ENCODE measurements around the gene RPL27A.

The RPL27A gene

GRCh38 chr11:8719211-8719649 lies 36.6 kb downstream of the RPL27A start:
- peaks cover 50% of the 10 kb centered on the region for H3K4me1 ChIP-seq (ENCODE audit: control insufficient read depth, insufficient read depth, low read length)
- peaks cover 30% of the 10 kb centered on the region for H3K36me3 ChIP-seq (ENCODE audit: control insufficient read depth, insufficient read depth, low read length)
- 77 to 88% methylated on average over 4 of the region's 4 CpGs for WGBS, 2 experiments
- no peaks in the 10 kb centered on the region for H3K9me3 ChIP-seq (ENCODE audit: control insufficient read depth, low read length)
- no peak overlapping the region for H3K27ac ChIP-seq (ENCODE audit: insufficient read depth, low read depth, low read length, poor library complexity, severe bottlenecking)
- no peaks in the 10 kb centered on the region for H3K27me3 ChIP-seq (ENCODE audit: control insufficient read depth, insufficient read depth, low read length, poor library complexity, severe bottlenecking)
- H3K4me3 ChIP-seq (ENCODE audit: insufficient read depth, low read depth, low read length) = no peak overlapping the region

GRCh38 chr11:8719721-8720120 lies 37.1 kb downstream of the RPL27A start:
- H3K27ac ChIP-seq (ENCODE audit: insufficient read depth, low read depth, low read length, poor library complexity, severe bottlenecking) = no peak overlapping the region
- peaks cover 55% of the 10 kb centered on the region for H3K4me1 ChIP-seq (ENCODE audit: control insufficient read depth, insufficient read depth, low read length)
- H3K36me3 ChIP-seq (ENCODE audit: control insufficient read depth, insufficient read depth, low read length) = peaks cover 25% of the 10 kb centered on the region
- 93 to 94% methylated on average over 3 of the region's 3 CpGs for WGBS, 2 experiments
- H3K9me3 ChIP-seq (ENCODE audit: control insufficient read depth, low read length) = no peaks in the 10 kb centered on the region
- H3K4me3 ChIP-seq (ENCODE audit: insufficient read depth, low read depth, low read length) = no peak overlapping the region
- H3K27me3 ChIP-seq (ENCODE audit: control insufficient read depth, insufficient read depth, low read length, poor library complexity, severe bottlenecking) = no peaks in the 10 kb centered on the region

DNA sequence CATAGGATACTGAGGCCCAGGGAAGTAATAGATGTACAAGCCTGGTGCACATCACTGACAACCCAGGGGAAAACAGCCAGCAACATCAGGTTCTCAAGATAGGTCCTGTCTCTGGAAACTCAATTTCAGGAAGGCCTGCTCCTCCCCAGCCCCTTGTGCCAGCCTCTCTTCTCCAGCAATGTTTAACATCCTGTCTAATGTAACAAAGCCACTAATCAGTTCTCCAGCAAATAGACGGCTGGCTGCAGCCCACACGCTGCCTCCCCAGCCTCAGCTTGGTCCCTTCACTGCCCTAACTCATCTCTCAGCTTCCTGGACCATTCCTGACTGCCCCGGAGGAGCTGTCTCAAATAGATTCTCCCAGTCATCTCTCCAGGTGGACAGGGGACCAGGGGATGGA lies 37.8 kb downstream of the RPL27A start:
- peak overlapping the region; percentile 22 for H3K27ac ChIP-seq (ENCODE audit: insufficient read depth, low read depth, low read length, poor library complexity, severe bottlenecking)
- peaks cover 20% of the 10 kb centered on the region for H3K36me3 ChIP-seq (ENCODE audit: control insufficient read depth, insufficient read depth, low read length)
- no peaks in the 10 kb centered on the region for H3K9me3 ChIP-seq (ENCODE audit: control insufficient read depth, low read length)
- H3K4me1 ChIP-seq (ENCODE audit: control insufficient read depth, insufficient read depth, low read length) = peaks cover 57% of the 10 kb centered on the region
- no peak overlapping the region for H3K4me3 ChIP-seq (ENCODE audit: insufficient read depth, low read depth, low read length)
- H3K27me3 ChIP-seq (ENCODE audit: control insufficient read depth, insufficient read depth, low read length, poor library complexity, severe bottlenecking) = no peaks in the 10 kb centered on the region
- WGBS, 2 experiments = 88 to 90% methylated on average over 3 of the region's 3 CpGs

GRCh38 chr11:8720868-8721608 lies 38.4 kb downstream of the RPL27A start:
- peaks cover 57% of the 10 kb centered on the region for H3K4me1 ChIP-seq (ENCODE audit: control insufficient read depth, insufficient read depth, low read length)
- peaks cover 16% of the 10 kb centered on the region for H3K36me3 ChIP-seq (ENCODE audit: control insufficient read depth, insufficient read depth, low read length)
- 75 to 86% methylated on average over 4 to 5 of the region's 5 CpGs for WGBS, 2 experiments
- H3K9me3 ChIP-seq (ENCODE audit: control insufficient read depth, low read length) = no peaks in the 10 kb centered on the region
- H3K27ac ChIP-seq (ENCODE audit: insufficient read depth, low read depth, low read length, poor library complexity, severe bottlenecking) = peak overlapping the region; percentile 22
- H3K27me3 ChIP-seq (ENCODE audit: control insufficient read depth, insufficient read depth, low read length, poor library complexity, severe bottlenecking) = no peaks in the 10 kb centered on the region
- H3K4me3 ChIP-seq (ENCODE audit: insufficient read depth, low read depth, low read length) = no peak overlapping the region

DNA sequence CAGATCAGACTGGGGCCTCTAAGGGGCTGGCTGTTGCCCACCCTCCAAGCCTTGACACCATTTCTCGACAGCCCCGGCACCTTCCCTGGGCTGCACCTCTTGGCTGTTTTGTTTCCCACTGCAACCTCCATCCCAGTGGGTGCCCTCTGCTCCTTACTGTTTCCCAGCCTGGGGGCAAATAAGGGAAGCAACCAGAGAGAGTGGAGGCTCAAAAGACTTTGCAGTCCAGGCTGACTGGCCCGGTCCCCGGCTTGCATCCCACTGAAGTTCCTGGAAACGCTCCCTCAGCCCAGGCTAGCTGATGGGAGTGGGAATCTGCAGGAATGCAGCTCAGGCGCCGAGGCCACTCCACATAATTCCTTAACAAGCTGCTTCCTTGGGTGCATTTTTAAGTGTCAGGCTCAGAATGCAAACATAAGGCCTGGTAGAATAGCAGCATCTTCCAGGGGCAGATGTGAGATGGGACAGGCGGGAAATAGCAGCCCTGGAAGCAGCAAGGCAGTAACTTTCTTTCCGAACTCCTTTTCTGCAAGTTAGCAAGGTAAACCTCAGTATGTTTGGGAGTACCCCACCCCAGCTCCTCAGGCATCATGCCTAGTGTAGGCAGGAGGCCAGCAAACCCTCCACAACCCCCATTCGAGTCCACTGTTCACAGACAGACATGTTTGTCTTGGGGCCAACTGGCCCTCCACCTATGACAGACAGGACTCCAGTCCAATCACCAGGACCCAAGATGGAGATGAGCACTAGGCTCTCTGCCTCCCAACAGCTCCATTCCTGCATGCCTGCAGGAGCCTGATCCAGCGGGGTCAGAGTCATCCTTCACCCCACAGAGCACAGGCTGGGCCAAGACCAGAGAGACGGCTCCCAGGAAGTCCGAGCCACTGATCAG lies 39.3 kb downstream of the RPL27A start:
- no peaks in the 10 kb centered on the region for H3K27me3 ChIP-seq (ENCODE audit: control insufficient read depth, insufficient read depth, low read length, poor library complexity, severe bottlenecking)
- H3K9me3 ChIP-seq (ENCODE audit: control insufficient read depth, low read length) = no peaks in the 10 kb centered on the region
- peaks cover 15% of the 10 kb centered on the region for H3K36me3 ChIP-seq (ENCODE audit: control insufficient read depth, insufficient read depth, low read length)
- 87 to 92% methylated on average over 13 of the region's 13 CpGs for WGBS, 2 experiments
- no peak overlapping the region for H3K27ac ChIP-seq (ENCODE audit: insufficient read depth, low read depth, low read length, poor library complexity, severe bottlenecking)
- H3K4me3 ChIP-seq (ENCODE audit: insufficient read depth, low read depth, low read length) = no peak overlapping the region
- peaks cover 57% of the 10 kb centered on the region for H3K4me1 ChIP-seq (ENCODE audit: control insufficient read depth, insufficient read depth, low read length)

GRCh38 chr11:8722809-8723208 lies 40.2 kb downstream of the RPL27A start:
- no peak overlapping the region for H3K27ac ChIP-seq (ENCODE audit: insufficient read depth, low read depth, low read length, poor library complexity, severe bottlenecking)
- H3K4me1 ChIP-seq (ENCODE audit: control insufficient read depth, insufficient read depth, low read length) = peaks cover 57% of the 10 kb centered on the region
- H3K36me3 ChIP-seq (ENCODE audit: control insufficient read depth, insufficient read depth, low read length) = peaks cover 6% of the 10 kb centered on the region
- no peaks in the 10 kb centered on the region for H3K27me3 ChIP-seq (ENCODE audit: control insufficient read depth, insufficient read depth, low read length, poor library complexity, severe bottlenecking)
- no peak overlapping the region for H3K4me3 ChIP-seq (ENCODE audit: insufficient read depth, low read depth, low read length)
- WGBS, 2 experiments = 92 to 95% methylated on average over 3 of the region's 3 CpGs
- H3K9me3 ChIP-seq (ENCODE audit: control insufficient read depth, low read length) = no peaks in the 10 kb centered on the region

DNA sequence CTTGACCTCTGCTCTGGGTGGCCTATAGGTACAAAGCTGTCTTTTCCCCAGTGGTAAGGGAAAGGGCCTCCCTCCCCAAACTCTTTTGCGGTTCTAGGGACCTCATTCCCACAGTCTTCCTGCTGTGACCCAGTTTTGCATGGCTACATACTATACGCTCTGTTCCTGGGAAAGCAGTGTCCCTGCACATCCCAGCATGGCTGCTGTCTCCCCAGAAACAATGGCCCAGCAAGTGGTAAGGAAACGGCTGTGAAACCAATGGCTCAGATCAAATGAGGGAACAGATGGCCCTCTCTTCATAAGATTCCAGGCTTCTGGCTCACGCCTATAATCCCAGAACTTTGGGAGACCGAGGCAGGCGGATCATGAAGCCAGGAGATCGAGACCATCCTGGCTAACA lies 41.1 kb downstream of the RPL27A start:
- Histone ChIP-seq H3K4me3 (ENCODE audit: insufficient read depth, low read depth, low read length) (no peak overlapping the region), H3K9me3 (ENCODE audit: control insufficient read depth, low read length) (no peaks in the 10 kb centered on the region), H3K27me3 (ENCODE audit: control insufficient read depth, insufficient read depth, low read length, poor library complexity, severe bottlenecking) (no peaks in the 10 kb centered on the region), H3K27ac (ENCODE audit: insufficient read depth, low read depth, low read length, poor library complexity, severe bottlenecking) (peak overlapping the region; percentile 53), H3K4me1 (ENCODE audit: control insufficient read depth, insufficient read depth, low read length) (peaks cover 51% of the 10 kb centered on the region), H3K36me3 (ENCODE audit: control insufficient read depth, insufficient read depth, low read length) (peaks cover 6% of the 10 kb centered on the region)
- WGBS, 2 experiments = 59 to 60% methylated on average over 7 of the region's 7 CpGs

GRCh38 chr11:8724682-8725081 lies 42.1 kb downstream of the RPL27A start:
- 96 to 98% methylated on average over 7 of the region's 7 CpGs for whole genome bisulfite sequencing, 2 experiments
- peaks cover 47% of the 10 kb centered on the region for H3K4me1 ChIP-seq (ENCODE audit: control insufficient read depth, insufficient read depth, low read length)
- H3K4me3 ChIP-seq (ENCODE audit: insufficient read depth, low read depth, low read length) = no peak overlapping the region
- H3K27ac ChIP-seq (ENCODE audit: insufficient read depth, low read depth, low read length, poor library complexity, severe bottlenecking) = peak overlapping the region; percentile 56
- no peaks in the 10 kb centered on the region for H3K27me3 ChIP-seq (ENCODE audit: control insufficient read depth, insufficient read depth, low read length, poor library complexity, severe bottlenecking)
- H3K9me3 ChIP-seq (ENCODE audit: control insufficient read depth, low read length) = no peaks in the 10 kb centered on the region
- peaks cover 6% of the 10 kb centered on the region for H3K36me3 ChIP-seq (ENCODE audit: control insufficient read depth, insufficient read depth, low read length)

- no peak overlapping the region for H3K27ac ChIP-seq (ENCODE audit: insufficient read depth, low read depth, low read length, poor library complexity, severe bottlenecking)
These were observed 43.8 kb downstream of the RPL27A start for GRCh38 chr11:8726395-8726794.

DNA sequence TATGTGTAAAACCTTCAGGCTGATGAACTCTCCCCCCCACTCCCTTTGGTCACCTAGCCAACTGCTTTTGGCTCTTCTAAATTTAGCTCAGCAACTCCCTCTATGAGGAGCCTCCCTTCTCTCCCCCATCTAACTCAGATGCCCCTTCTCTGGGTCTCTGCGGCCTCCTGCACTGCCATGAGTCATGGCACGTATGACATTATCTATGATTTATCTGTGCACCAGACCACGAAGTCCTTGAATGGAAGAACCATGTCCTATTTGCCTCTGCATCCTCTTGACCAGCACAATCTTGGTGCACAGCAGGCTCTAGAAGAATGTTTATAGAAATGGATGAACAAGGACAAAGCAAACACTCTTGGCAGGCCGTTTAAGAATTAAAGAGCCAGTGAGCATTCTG lies 46.0 kb downstream of the RPL27A start:
- WGBS, 2 experiments = 91 to 92% methylated on average over 4 of the region's 4 CpGs
- peaks cover 6% of the 10 kb centered on the region for H3K36me3 ChIP-seq (ENCODE audit: control insufficient read depth, insufficient read depth, low read length)
- no peak overlapping the region for H3K4me3 ChIP-seq (ENCODE audit: insufficient read depth, low read depth, low read length)
- H3K27ac ChIP-seq (ENCODE audit: insufficient read depth, low read depth, low read length, poor library complexity, severe bottlenecking) = peak overlapping the region; percentile 44
- no peaks in the 10 kb centered on the region for H3K27me3 ChIP-seq (ENCODE audit: control insufficient read depth, insufficient read depth, low read length, poor library complexity, severe bottlenecking)
- H3K9me3 ChIP-seq (ENCODE audit: control insufficient read depth, low read length) = no peaks in the 10 kb centered on the region
- H3K4me1 ChIP-seq (ENCODE audit: control insufficient read depth, insufficient read depth, low read length) = peaks cover 17% of the 10 kb centered on the region

More at GRCh38 chr11:8726395-8726794, 43.8 kb downstream of the RPL27A start:
- peaks cover 6% of the 10 kb centered on the region for H3K36me3 ChIP-seq (ENCODE audit: control insufficient read depth, insufficient read depth, low read length)
- no peaks in the 10 kb centered on the region for H3K27me3 ChIP-seq (ENCODE audit: control insufficient read depth, insufficient read depth, low read length, poor library complexity, severe bottlenecking)
- H3K9me3 ChIP-seq (ENCODE audit: control insufficient read depth, low read length) = no peaks in the 10 kb centered on the region
- peaks cover 35% of the 10 kb centered on the region for H3K4me1 ChIP-seq (ENCODE audit: control insufficient read depth, insufficient read depth, low read length)
- H3K4me3 ChIP-seq (ENCODE audit: insufficient read depth, low read depth, low read length) = no peak overlapping the region
- 93 to 96% methylated on average over 4 of the region's 4 CpGs for WGBS, 2 experiments
